LoVo (cell line): Measurements from ENCODE around the gene ARF4.
A peak's percentile ranks its signal among the peaks of the same experiment; 100 is the strongest.

Experiments
- DNase-seq: peaks from one replicate; pipeline ENCODE4 v3.0.0-alpha.2; 2016; ENCODE audit warnings: low spot score

ARF4 gene

DNA sequence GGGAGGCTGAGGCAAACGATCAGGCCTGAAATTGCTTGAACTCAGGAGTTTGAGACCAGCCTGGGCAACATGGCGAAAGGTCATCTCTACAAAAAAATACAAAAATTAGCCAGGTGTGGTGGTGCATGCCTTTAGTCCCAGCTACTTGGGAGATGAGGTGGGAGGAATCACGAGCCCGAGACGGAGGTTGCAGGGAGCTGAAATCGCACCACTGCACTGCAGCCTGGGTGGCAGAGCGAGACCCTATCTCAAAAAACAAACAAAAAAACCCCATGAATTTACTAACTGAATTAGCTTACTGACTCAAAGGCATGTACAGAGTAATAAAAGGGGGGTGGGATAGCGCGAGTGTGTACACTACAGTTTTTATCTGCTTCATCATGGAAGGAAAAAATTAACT, 19.3 kb downstream of the ARF4 start:
- DNase-seq = no peak

- no peak for DNase-seq
Observed at GRCh38 chr3:57575966-57576626, 21.0 kb downstream of the ARF4 start.

DNA sequence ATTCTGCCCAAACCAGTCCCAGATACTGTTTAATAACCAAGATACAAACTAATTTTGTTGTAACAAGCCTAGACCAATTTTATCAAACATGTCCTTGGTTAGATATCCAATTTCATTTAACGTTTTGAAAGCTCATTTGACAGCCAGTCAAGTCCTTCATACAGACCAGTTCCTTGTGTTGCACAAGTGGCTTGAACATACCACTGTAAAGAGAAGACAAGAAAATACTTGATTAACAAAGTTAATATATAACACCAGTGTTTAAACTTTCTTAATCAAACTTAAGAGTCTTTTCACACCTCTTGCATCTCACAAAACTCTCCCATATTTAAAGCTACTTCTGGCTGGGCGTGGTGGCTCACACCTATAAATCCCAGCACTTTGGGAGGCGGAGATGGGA, 25.0 kb downstream of the ARF4 start:
- DNase-seq = no peak

DNA sequence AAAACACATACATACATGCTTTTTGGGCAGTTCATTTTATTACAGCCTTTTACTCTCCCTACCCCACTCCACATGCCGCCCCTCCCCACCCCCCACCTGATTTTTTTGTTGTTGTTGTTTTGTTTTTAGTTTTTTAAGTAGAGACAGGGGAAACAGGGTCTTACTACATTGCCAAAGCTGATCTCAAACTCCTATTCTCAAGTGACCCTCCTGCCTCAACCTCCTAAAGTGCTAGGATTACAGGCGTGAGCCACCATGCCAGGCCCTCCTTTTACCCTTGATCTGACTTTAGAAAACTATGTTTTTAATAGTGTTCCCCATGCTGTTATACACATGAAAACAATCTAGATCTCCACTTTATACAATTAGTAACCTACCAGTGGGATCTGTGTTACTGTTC, 26.3 kb downstream of the ARF4 start:
- no peak for DNase-seq

GRCh38 chr3:57569859-57570450, 27.2 kb downstream of the ARF4 start:
- no peak for DNase-seq

- DNase-seq = no peak
Observed at GRCh38 chr3:57559526-57559925, 37.6 kb downstream of the ARF4 start.

DNA sequence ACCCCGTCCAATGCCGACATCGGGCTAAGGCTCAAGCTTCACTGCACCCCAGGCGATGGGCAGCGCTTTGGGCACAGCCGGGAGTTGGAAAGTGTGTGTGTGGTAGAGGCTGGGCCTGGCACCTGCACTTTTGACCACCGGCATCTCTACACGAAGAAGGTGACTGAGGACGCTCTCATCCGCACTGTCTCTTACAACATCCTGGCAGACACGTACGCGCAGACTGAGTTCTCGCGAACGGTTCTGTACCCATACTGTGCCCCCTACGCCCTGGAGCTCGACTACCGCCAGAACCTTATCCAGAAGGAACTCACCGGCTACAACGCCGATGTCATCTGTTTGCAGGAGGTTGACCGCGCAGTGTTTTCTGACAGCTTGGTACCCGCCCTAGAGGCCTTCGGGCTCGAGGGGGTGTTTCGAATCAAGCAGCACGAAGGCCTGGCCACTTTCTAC, 40.0 kb downstream of the ARF4 start:
- no peak for DNase-seq

DNA sequence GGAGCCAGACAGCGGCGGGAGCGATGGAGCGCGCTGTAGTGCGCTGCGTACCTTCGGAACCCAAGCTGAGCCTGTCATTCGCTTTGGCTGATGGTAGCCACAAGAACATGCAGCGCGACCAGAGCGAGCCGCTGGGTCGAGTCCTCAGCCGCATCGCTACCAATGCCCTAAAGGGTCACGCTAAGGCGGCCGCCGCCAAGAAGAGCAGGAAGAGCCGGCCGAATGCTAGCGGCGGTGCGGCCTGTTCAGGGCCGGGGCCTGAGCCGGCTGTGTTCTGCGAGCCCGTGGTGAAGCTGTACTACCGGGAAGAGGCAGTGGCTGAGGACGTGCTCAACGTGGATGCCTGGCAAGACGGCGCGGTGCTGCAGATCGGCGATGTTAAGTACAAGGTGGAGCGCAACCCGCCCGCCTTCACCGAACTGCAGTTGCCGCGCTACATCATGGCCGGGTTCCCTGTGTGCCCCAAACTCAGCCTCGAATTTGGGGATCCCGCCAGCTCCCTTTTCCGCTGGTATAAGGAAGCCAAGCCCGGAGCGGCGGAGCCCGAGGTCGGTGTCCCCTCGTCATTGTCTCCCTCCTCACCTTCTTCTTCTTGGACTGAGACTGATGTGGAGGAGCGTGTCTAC, 40.6 kb downstream of the ARF4 start:
- DNase-seq = no peak

DNA sequence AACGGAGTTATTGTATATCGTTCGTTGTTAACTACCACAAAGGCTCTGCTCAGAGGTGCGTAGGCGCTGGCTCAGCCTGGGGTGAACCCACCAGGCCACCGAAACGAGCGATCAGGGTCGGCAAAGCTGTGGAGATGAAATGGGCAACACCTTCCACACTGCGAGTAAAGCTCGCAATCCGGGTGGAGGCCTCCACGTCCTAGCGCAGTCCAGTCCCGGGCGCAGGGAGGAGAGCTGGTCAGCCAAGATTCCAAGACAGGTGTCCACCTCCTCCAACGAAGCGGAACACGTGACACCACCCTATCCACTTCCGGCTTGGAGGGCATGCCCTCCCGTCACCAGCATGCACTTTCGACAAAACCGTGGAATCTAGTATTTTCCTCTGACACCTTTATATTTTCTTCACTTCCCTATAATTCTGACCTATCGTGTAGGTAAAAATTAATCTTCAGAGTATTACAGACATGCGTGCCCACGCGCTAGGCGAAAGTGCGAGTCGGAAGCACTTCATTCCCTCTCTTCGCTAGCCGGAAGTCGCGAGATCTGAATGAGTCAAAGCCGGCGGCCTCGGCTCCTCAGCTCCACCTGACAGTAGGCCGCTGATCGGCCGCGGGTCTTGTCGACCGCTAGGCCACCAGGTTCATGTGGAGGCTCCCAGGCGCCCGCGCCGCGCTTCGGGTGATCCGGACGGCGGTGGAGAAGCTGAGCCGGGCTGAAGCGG, 41.2 kb downstream of the ARF4 start, which contains the start of gene PDE12:
Gene PDE12, plus strand, starts transcription at position 537 of the 721 bp plus-strand sequence. Its CDS starts 106 bp downstream, at position 643.
- peak; percentile 88 for DNase-seq

GRCh38 chr3:57555306-57555705, 41.8 kb downstream of the ARF4 start:
- DNase-seq = peak; percentile 28

DNA sequence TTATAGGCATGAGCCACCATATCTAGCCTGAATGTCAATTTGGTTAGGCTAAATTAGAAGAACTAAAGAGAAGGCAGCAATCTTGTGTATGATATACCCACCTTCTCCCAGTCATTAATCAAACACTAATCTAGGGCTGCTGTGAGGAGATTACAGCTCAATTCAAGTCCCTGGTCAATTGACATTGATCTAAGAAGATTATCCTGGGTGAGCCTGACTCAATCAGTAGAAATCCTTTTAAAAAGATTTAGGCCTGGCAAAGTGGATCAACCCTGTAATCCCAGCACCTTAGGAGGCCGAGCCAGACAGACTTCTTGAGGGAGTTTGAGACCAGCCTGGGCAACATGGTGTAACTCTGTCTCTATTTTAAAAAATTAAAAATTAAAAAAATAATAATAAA, 50.5 kb downstream of the ARF4 start:
- DNase-seq = no peak

DNA sequence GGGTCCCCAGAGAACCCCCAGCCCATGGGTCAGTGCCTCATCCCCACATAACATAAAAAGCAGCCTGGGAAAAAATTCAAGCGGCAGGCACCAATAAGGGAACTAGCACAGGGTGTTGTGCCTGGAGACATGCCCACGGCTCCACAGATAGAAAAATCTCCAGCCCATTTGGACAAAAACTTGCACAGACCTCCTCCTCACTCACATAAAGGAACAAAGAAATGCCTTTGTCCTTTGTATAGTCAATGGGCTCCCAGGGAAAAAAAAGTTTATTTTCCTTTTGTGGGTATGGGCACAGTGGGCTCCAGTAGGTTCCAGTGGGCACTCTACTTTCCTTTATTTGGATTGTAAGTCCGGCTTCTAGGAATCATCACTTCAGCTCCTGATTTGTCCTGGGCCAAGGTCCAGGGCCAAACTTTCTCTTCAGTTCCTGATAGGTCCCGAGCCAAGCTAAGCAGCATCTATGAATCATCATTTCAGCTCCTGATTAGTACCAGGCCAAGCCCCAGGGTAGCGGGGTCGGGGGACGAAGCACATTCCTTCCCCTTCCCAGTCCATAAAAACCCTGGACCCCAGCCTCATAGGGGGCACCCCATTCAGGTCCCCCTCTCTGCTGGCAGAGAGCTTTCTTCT, 51.4 kb downstream of the ARF4 start:
- DNase-seq = no peak

DNA sequence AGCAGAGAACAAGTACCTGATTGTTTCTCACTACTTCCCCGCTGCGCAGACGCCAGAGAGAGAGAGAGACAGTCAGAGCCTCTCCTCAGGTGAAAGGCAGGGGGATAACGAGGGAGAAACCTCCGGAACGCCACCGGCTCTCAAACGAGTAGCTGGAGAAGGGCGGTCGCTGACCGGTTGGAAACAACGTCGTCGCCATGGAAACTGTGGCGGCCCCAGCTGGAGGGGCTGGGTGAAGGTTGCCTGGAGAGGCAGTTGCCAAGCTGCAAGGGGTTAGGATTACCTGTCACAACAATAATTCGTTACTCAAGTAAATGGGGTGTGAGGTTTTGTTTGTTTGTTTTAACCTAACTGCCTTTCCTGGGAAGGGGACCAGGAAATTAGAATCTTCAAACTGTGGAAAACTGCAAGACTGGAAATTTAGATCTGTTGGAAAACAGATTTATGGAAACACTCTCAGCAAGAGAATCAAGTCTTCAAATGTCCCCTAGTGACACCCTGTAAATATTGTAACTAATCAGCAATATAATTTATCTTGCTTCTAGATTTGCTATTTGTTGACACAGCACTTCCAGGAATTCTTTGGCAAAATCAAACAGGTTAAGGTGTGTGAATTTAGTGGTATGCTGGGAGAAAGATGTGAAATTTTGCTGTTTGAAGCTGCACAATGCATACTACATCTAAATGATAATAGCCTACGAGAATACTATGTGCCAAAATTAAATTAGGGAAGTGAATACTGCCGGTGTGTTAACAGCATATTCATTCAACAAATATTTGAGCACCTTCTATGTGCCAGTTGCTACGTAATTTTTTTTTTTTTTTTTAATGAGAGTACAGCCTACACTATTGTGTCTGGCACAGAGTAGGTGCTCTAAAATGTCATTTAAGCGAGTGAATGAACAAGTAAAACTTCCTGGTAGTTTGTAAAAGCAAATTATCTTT, 52.7 kb downstream of the ARF4 start, which contains the start of gene DNAH12:
Gene DNAH12, minus strand, starts transcription at position 164 of the 945 bp plus-strand sequence. CDS start 1,474 bp downstream, outside the sequence.
- DNase-seq = peak; percentile 25

DNA sequence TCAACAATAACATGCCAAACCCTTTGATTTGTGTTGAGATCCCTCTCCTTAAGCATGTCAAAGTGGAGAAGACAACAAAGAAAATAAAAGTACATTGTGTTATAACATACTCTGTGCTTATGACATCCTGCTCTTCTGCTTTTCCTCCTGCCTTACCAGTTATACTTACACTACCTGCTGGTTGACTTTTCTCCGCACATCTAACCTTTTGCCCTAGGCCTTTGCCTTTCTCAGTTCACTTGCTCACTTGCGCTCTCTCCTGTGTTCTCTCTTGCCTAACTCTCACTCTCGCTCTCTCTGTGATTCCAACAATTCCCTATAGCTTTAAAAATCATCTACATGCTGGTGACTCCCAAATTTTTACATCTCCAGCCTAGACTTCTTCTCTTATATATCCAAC, 58.7 kb downstream of the ARF4 start:
- DNase-seq = no peak

- DNase-seq = peak; percentile 11
Observed at GRCh38 chr3:57530071-57530608, 67.0 kb downstream of the ARF4 start.
